H1 (cell line): Measurements from ENCODE around the gene LY6G5C. TPM values are rescaled to one million over a fixed set of nuclear protein-coding genes. Genes with fewer than 3 reads are reported as not detected.

ENCODE experiments used
- BACH1 ChIP-seq: IDR thresholded peaks from 2 replicates; pipeline ENCODE4 v1.6.1; 2012; ENCODE audit warnings: low read length, improper control_type of control experiment
- BRCA1 ChIP-seq: IDR thresholded peaks from 2 replicates; pipeline ENCODE4 v1.6.1; 2012; ENCODE audit warnings: low read depth, low read length, improper control_type of control experiment
- CBX8 ChIP-seq: fragments of 300-800, 300-1000 bp; sonication (generic); IDR thresholded peaks from 2 replicates; pipeline ENCODE4 v1.7.1; 2016; ENCODE audit warnings: low read depth, low read length, borderline replicate concordance
- CHD2 ChIP-seq: IDR thresholded peaks from 2 replicates; pipeline ENCODE4 v1.6.1; 2012; ENCODE audit warnings: low read length, improper control_type of control experiment
- EP300 ChIP-seq, 2 experiments: IDR thresholded peaks; 1 replicate in 1 of 2; 2 replicates in 1 of 2; pipeline ENCODE4 v1.6.1; 2011 to 2012; ENCODE audit warnings: low read depth in 2 of 2, low read length in 2 of 2, mild to moderate bottlenecking in 2 of 2, borderline replicate concordance in 1 of 2, inconsistent platforms in 1 of 2, moderate library complexity in 1 of 2
- FOSL1 ChIP-seq: IDR thresholded peaks from 2 replicates; pipeline ENCODE4 v1.6.1; 2011; ENCODE audit warnings: mild to moderate bottlenecking, low read depth, low read length, moderate library complexity; ENCODE audit not compliant: insufficient read depth
- GTF2F1 ChIP-seq: IDR thresholded peaks from 2 replicates; pipeline ENCODE4 v1.6.1; 2012; ENCODE audit warnings: low read depth, low read length, improper control_type of control experiment, borderline replicate concordance
- HDAC6 ChIP-seq: IDR thresholded peaks from one replicate; pipeline ENCODE4 v1.7.1; 2012; ENCODE audit warnings: low read depth, mild to moderate bottlenecking, inconsistent platforms, low read length, moderate library complexity
- KDM5A ChIP-seq: fragments of 200-600 bp; IDR thresholded peaks from 2 replicates; pipeline ENCODE4 v1.7.1; 2012; ENCODE audit warnings: mild to moderate bottlenecking, low read length, inconsistent platforms, mixed read lengths
- MAFK ChIP-seq: IDR thresholded peaks from 2 replicates; pipeline ENCODE4 v1.6.1; 2012; ENCODE audit warnings: low read depth, mild to moderate bottlenecking, improper control_type of control experiment, low read length
- NRF1 ChIP-seq: IDR thresholded peaks from 2 replicates; pipeline ENCODE4 v1.6.1; 2011; ENCODE audit warnings: mild to moderate bottlenecking, low read depth, low read length, improper control_type of control experiment
- RNF2 ChIP-seq: fragments of 200-900, 300-1000 bp; sonication (generic); IDR thresholded peaks from 2 replicates; pipeline ENCODE4 v1.7.1; 2016; ENCODE audit warnings: borderline replicate concordance, low read depth, mild to moderate bottlenecking, antibody characterized with exemption, low read length; ENCODE audit not compliant: poor library complexity, severe bottlenecking; ENCODE audit errors: missing control alignments
- SAP30 ChIP-seq: fragments of 300-600 bp; sonication (generic); IDR thresholded peaks from 2 replicates; pipeline ENCODE4 v1.7.1; 2012; ENCODE audit warnings: low read length, moderate library complexity, mild to moderate bottlenecking, inconsistent platforms; ENCODE audit not compliant: insufficient read depth, insufficient replicate concordance
- SP2 ChIP-seq: IDR thresholded peaks from 2 replicates; pipeline ENCODE4 v1.6.1; 2012; ENCODE audit warnings: mild to moderate bottlenecking, low read length, inconsistent platforms
- SUZ12 ChIP-seq: fragments of 200-600 bp; sonication (generic); IDR thresholded peaks from 2 replicates; pipeline ENCODE4 v1.6.1; 2012; ENCODE audit warnings: mild to moderate bottlenecking, inconsistent platforms, low read length, moderate library complexity, mixed read lengths
- TAF7 ChIP-seq: optimal IDR thresholded peaks from 2 replicates; pipeline ENCODE3; 2011; ENCODE audit warnings: low read depth, mild to moderate bottlenecking, inconsistent platforms, low read length, moderate library complexity, borderline replicate concordance
- TEAD4 ChIP-seq: IDR thresholded peaks from 2 replicates; pipeline ENCODE4 v1.6.1; 2012; ENCODE audit warnings: low read depth, low read length, inconsistent platforms, mixed read lengths
- polyA plus RNA-seq, 7 experiments: library from polyadenylated mRNA; depleted of rRNA in 3 of 7; stranded (reverse) in 5 of 7; unstranded in 2 of 7; fragments of >200 nt in 5 of 7; fragments of 200-250 nt in 2 of 7; gene quantifications; 1 replicate in 5 of 7; 2 replicates in 1 of 7; 4 replicates in 1 of 7; pipeline versions ENCODE4 v1.2.1 to v1.2.3, GENCODE V29; 2011 to 2013; ENCODE audit warnings: missing spikeins in 2 of 7, mixed read lengths in 2 of 7
- total RNA-seq: library from RNA; stranded (reverse); fragmentation: NEBNext Ultra II Directional; extraction: Animal tissue kit (Norgen Biotek cat#: 25700); gene quantifications from 2 replicates; pipeline ENCODE4 v1.2.1, GENCODE V29; 2021
- TF ChIP-seq, protein P1 (sequence below): IDR thresholded peaks from 2 replicates; pipeline ENCODE4 v1.6.1; 2012; ENCODE audit warnings: inconsistent platforms
- TF ChIP-seq, protein P2 (sequence below): IDR thresholded peaks from 2 replicates; pipeline ENCODE4 v1.6.1; 2012; ENCODE audit warnings: inconsistent platforms

LY6G5C gene
- total and polyA plus RNA-seq, 2 of the 8 experiments (the other 6 are each of a cell fraction or from before 2014, with no cell fraction given), result 1.1 to 1.8 TPM

DNA sequence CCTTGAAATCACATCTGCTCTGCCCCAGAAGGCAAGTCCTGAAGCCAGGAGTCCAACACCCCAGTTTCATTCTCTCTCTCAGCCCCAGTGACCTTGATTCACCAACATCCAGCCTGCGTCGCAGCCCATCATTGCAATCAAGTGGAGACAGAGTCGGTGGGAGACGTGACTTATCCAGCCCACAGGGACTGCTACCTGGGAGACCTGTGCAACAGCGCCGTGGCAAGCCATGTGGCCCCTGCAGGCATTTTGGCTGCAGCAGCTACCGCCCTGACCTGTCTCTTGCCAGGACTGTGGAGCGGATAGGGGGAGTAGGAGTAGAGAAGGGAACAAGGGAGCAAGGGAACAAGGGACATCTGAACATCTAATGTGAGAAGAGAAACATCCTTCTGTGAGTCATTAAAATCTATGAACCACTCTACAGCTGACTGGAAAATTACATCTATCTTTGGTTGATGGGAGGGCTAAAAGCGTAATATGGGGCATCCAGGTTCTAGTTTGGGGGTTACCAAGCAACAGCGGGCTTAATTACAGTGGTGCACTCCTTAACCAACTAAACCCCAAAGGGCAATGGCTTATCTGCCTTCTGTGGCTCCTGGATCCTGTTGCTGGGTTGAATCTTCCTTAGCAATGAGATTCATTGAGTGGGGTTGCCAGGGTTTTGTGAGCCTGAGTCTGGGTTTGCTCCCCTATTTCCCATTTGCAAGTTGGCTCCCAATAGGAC lies 36.8 kb upstream of the LY6G5C start (continued):
- TF ChIP-seq SP2 (no peak), SAP30 (no peak), MAFK (no peak), EP300 (IDR thresholded peaks at IDR 0.05; ENCODE audit: borderline replicate concordance in 1 of 2, low read depth in 2 of 2, low read length in 2 of 2) (no peak), BACH1 (no peak), RNF2 (no peak), FOSL1 (no peak), KDM5A (no peak), TAF7 (no peak), HDAC6 (no peak), BRCA1 (no peak), GTF2F1 (no peak), SUZ12 (no peak), CBX8 (no peak), CHD2 (no peak), NRF1 (no peak), TEAD4 (no peak)
- TF ChIP-seq, protein P1, sequence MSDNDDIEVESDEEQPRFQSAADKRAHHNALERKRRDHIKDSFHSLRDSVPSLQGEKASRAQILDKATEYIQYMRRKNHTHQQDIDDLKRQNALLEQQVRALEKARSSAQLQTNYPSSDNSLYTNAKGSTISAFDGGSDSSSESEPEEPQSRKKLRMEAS, result peak; percentile 83
- TF ChIP-seq, protein P2, sequence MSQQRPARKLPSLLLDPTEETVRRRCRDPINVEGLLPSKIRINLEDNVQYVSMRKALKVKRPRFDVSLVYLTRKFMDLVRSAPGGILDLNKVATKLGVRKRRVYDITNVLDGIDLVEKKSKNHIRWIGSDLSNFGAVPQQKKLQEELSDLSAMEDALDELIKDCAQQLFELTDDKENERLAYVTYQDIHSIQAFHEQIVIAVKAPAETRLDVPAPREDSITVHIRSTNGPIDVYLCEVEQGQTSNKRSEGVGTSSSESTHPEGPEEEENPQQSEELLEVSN, result no peak
